GM19468 (cell line): Measurements from ENCODE around the gene TNRC6B.
"Not testable (repeated sequence)": the region's sequence is repeated elsewhere in the genome, so short reads cannot be mapped to it uniquely, and the experiment has no call there.

Source experiments
- ATAC-seq: cut with Tn5 transposase; IDR thresholded peaks from one replicate; pipeline ENCODE4 v1.9.1; 2021; ENCODE audit warnings: mild to moderate bottlenecking, moderate library complexity, moderate number of reproducible peaks; ENCODE audit not compliant: unreplicated experiment; ENCODE audit errors: extremely low read depth

Gene TNRC6B

DNA sequence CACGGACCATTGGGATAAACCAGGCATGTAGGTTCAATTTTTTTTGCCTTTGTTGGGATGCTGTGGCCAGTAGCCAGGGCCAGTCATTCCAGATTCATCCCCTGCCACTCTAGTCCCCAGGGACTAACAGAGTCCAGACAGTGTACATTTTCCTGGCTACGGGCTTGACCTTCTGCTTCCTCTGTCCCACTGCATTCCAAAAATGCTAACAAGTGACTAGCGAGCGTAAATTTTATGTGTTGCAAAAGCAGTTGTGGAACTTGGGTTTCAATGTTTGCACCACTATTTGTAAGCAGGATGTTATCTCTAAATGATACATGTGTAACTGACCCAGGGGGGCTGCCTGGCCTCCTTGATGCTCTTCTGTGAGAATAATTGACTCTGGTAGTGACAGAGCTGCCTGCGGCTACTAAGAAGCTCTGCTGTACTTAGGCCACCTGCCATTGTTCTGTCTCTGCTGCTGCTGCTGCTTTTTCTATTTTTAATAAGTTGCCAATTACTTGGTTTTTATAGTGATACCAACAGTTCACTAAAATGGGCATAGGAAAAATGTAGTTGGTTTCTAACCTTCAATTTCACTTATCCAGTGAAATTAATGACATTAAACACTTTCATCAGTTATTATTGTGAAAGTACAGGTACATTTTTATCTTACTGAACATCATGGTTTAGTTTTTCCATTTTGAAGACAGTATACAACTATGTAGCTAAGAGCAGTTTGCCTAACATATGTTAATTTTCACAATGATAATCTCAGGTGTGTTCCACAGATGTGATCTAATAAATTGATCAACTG, 26.8 kb downstream of the TNRC6B start:
- no peak for ATAC-seq

DNA sequence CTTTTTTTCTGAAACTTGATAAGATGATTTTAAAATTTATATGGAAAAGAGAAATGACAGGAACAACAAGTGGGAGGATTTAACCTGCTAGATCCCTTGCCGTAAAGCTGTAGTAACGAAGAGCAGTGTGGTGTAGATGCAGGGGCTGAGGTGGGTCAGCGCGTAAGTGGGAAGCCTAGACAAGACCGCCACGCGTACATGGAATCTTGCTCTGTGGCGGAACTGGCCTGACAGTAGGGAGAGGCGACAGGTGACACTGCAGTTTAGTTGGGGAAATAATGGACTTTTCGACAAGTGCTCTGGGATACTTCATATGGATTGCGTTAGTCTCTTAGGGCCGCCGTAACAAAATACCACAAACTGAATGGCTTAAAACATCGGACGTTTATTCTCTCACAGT, 28.8 kb downstream of the TNRC6B start:
- ATAC-seq: no peak

DNA sequence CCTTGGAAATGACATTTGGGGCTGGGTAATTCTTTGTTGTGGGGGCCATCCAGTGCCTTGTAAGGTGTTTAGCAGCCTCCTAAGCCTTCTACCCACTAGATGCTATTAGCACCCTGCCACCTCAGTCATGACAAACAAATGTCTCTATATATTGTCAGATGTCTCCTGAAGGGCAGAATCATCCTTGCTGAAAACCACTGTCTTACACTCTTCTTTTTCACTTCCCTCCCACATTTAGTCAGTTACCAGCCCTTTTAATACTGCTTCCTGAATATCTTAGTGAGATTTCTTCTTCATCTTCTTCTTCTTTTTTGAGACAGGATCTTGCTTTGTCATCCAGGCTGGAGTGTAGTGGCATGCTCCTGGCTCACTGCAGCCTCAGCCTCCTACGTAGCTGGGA, 33.1 kb downstream of the TNRC6B start:
- ATAC-seq: no peak

DNA sequence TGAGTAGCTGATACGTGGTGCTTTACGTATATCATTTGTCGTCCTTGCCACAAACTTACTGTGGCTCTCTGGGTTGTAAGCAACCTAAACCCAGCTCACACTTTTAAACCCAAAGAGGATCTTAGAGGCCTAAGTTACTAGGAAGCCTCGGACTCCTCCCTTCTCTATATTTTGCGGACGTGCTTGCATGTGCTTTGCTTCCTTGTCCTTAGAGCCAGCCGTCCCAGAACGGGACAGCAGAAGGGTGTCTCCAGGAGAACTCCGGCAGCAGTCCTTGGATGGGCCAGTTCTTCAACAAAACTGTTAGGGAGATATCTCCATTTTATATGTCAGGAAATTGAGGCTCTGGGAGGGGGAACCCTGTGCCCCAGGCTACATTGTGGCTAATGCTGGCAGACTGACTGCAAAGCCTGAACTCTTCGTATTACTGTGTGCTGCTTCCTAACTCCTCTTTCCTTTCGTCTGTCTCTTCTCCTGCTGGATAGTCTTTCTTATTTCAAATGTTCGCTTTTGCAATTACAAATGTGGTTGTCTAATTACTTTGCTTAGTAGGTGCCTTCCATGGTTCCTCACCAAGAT, 33.8 kb downstream of the TNRC6B start:
- no peak for ATAC-seq

DNA sequence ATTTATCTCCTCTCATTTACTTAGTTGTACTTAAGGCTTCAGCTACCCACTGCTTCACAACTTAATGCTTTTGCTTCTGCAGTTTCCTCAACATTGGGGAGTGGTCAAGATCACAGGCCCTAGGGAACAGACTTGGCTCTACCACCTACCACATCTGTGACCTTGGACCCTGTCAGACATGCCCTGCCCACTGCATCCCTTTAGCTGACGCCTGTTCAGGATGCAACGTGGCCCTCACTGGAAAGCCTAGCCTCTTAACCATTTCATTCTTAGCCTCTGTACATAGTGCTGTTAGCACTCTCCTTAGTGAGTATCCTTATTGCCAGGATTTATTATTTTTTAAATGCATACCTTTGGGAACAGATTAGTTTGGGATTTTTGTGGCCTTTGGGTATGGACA, 34.4 kb downstream of the TNRC6B start:
- no peak for ATAC-seq

DNA sequence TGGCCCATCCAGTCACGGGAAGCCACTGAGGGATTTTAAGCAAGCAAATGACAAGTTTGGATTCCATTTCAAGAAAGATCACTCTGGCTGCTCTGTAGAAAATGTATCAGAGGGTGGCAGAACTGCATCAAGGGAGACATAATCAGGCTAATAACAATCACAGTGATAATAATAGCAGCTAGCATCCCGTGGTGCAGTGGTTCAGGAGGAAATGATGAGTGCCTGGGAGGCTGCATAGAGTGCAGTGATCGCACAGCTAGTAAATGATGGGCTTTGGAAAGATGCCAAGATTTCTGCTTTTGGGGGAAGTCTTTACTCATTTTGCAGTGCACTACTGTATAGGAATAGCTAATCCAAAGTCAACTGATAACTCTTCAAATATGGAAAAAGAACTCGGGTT, 35.8 kb downstream of the TNRC6B start:
- no peak for ATAC-seq

DNA sequence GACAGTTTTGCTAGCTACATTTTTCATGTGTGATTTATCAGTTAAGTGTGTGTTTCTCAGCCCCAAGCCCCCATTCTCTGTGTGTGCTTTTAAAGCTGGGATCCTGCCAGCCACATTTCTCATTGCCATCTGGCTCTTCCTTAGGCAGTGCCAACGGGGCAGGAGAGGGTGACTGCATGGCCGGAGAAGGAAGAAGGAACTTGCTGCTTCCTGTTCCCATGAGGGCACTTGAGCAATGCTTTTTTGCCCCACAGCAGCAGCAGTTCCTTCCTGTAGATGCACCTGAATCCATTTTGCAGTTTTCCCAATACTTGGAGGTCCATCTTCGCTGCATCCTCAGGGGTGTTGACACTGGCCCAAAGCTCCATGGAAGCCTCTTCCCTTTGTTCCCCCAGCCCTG, 37.5 kb downstream of the TNRC6B start:
- ATAC-seq: no peak

DNA sequence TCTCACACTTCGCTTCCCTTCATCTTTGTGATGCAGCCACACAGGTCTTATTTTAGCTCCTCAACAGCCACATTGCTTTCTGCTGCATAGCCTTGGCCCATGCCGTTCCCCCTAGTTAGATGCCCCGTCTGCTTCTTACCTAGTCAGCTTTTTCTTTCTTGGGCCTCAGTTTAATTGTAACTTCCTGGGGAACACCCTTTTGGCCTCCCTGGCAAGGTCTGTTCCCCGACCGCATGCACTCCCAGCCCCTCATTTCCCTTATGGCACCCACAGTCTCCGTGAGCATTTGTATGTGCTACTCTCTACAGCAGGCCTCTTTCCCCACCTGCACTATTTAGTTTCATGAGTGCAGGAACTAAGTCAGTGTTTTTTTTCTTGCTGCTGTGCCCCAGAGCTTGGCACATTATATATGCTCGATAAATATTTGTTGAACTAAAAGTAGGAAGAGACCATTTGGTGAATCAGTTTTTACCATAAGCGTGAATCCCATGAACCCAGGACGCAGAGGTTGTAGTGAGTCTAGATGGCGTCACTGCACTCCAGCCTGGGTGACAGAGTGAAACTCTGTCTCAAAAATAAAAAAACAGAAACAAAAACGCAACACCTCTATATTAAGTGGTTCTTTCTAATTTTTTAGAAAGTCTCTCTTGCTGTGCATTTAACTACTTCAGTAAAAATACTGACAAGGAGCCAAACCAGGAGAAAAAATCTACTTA, 38.5 kb downstream of the TNRC6B start:
- ATAC-seq: no peak

DNA sequence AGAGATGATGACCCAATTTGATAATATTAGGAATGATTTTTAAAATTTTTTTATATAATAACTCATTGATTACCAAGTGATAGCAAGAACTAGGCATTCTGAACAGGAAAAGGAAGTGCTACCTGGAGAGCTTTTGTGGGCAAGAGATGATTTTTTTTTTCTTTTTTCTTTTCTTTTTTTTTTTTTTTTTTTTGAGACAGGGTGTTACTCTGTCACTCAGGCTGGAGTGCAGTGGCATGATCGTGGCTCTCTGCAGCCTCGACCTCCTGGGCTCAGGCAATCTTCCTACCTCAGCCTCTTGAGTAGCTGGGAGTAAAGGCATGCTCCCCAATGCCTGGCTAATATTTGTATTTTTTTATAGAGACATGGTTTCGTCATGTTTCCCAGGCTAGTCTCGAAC, 40.4 kb downstream of the TNRC6B start:
- ATAC-seq: no peak

DNA sequence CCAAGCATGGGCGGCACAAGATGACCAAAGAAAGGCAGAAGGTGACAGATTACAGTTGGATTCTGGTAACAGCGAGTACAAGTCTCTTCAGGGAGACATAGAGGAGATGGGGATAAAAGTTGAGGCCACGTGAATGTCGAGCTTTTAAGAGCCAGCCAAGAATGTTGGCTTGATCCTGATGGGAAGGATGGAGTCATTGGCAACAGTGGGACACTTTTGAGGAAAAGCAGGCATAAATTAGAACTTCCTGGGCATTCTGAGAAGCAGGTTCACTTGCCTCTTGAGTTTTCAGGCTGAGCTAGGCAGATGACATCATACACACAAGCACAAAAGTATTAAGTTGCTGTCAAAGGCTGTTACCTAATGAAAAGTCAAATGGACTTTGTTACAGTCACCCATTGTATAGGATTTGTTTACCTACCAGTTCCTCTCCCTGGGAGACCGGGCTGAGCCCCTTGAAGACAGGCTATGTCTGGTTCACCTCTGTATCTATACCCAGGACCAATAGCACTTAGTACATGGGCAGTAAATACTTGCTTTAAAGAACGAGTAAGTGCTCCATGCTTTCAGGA, 41.1 kb downstream of the TNRC6B start:
- no peak for ATAC-seq

DNA sequence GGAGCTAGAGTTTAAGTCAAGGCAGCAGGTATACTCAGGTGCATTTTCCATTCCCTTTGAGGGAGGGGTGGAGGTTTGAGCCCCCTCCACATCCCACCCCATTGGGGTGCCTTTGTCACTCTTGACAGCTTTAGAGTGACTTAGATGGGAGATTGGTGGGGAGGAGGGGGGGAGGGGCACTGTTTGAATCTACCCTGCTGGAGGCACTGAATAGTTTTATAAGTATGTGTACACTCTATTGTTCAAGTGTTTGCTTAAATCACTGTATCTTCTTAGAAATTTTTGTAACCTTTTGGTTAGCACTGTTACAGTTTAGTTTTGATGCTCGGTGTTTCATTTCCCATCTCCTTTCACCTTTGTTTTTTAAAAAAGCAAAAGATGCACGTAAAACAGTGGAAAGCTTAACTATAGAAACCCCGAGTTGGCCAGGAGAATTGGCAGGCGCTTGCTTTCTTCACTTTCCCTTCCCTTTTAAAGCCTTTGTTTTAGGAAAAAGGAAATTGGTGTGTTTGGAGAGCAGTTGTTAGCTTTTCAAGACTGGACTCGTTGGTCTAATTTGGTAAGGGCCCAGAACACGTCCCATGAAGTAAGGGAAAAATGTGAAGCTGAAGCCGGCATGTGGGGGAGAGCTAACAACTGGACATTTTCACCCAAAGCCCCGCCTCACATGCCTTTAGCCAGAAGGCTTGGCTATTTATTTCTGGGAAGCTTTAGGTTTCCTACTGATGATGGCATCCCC, 42.8 kb downstream of the TNRC6B start:
- no peak for ATAC-seq

DNA sequence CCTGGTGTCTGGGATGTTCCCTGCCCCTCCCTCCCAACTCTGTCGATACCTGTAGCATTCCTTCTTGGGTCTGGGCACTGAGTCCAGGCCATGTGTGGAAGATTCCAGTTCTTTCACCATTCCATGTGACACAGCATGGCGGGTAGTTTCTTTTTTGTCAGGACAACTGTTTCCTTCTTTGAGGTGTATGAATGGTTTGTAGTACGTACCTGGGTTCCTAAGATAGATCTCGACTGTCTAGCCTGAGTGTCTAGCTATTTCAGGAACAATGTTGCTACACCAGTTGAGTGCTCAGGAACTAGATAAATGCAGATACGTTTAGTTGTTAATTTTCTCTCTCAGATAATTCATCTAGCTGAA, 43.3 kb downstream of the TNRC6B start:
- no peak for ATAC-seq

DNA sequence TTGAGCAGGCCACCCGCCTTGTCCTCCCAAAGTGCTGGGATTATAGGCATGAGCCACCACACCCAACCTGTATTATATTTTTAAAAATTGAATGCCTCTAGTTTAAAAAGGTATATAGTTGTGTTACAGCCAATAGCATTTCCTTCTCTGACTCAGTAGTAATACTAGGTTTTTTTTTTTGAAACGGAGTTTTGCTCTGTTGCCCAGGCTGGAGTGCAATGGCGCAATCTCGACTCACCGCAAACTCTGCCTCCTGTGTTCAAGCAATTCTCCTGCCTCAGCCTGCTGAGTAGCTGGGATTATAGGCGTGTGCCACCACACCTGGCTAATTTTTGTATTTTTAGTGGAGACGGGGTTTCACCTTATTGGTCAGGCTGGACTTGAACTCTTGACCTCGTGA, 45.3 kb downstream of the TNRC6B start:
- not testable (repeated sequence) for ATAC-seq

DNA sequence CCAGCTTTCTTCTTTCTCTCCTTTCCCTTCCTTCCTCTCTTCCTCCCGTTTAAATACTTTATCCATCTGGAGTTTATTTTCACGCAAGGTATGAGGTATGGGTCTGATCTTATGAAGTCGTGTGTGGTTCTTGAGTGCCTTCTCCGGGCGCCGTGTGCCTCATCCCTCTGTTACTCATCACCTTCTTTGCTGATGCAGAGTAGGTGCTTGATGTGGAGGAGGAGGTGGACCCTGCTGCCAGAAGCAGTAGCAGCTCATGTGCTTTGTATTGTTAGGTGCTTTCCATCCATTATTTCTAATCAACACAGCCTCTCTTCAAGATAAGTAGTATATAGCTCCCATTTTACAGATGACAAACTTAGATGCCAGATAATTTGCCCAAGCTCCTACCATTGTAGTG, 47.0 kb downstream of the TNRC6B start:
- ATAC-seq: no peak

DNA sequence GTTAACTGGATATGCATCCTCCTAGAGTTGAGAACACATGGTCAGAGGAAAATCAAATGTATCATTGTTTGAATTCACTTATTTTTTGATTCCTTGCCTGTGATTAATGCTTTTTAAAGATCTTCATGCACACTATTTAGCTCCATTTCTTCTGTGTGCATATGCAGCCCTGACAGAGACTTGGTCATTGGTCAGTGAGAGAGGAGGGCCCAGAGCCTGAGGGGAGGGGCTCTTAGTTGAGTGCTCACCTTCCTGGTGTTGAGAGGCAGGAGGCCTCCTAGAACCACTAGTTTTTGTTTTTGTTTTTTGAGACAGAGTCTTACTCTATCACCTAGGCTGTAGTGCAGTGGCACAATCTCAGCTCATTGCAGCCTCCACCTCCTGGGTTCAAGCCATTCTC, 48.9 kb downstream of the TNRC6B start:
- ATAC-seq: no peak

DNA sequence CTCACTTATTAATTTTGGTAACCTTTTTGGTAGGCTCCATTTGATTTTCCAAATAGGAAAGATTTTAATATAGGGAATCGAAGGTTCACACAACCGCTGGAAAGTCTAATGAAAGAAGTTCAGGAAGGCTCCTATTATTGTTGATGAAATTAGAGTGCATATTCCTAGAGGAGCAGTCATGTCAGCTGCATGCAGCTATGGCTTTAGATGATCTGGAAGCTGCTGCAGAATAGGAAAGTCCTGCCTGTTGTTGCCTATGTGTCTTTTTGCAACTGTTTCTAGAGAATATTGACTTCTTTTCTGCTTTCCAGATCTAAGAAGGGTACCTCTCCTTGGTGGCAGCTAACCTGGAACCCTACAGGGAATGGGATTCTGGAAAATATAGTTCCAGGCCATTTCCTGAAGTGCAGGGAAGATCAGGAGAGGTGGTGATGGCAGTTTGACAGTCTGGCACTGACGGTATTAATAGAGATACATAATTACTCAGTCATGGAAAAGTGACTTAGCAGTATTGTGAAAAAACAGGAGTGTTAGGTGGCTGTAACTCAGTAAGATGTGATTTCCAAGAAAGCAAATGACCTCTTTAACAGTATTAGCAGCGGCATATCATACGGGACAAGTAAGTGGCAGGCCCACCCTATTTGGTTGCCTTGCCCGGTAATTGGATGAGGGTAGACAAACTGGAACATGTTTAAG, 54.0 kb downstream of the TNRC6B start:
- ATAC-seq: no peak

DNA sequence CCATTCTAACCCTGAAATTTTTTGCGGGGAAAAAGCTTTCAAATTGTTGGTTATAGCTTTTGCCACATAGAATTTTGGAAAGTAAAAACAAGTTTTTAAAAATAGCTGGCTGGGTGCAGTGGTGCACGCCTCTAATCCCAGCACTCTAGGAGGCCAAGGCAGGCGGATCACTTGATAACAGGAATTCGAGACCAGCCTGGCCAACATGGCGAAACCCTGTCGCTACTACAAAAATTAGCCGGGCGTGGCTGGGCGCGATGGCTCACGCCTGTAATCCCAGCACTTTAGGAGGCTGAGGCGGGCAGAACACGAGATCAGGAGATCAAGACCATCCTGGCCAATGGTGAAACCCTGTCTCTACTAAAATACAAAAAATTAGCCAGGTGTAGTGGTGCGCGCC, 54.9 kb downstream of the TNRC6B start:
- no peak for ATAC-seq

DNA sequence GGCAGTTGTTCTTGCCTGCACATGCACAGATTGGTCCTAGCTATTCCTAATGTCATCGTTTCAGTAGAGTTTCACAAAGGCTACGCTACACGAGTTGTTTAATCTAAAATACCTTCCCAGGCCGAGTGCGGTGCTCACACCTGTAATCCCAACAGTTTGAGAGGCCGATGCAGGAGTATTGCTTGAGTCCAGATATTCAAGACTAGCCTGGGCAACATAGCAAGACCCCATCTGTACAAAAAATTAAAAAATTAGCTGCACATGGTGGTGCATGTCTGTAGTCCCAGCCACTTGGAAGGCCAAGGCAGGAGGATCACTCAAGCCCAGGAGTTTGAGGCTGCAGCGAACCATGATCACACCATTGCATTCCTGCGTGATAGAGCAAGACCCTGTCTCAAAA, 56.2 kb downstream of the TNRC6B start:
- ATAC-seq: no peak

DNA sequence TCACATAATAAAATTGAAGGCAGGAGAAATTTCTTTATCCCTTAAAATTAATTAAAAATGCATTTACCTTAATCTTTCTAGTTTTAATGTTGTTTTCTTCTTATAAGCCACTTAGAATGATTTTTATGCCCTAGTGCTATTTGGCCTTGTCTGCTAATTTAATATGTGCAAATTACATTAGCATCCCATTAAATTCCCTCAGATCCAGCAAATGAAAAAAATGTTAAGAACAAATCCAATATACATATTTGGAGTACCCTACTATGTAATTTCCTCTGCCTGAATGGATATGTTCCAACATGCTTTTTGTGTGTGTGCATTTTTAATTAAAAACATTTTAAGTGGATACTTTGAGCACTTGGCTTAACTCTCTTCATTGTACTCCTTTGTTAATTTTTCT, 56.9 kb downstream of the TNRC6B start:
- ATAC-seq: no peak

DNA sequence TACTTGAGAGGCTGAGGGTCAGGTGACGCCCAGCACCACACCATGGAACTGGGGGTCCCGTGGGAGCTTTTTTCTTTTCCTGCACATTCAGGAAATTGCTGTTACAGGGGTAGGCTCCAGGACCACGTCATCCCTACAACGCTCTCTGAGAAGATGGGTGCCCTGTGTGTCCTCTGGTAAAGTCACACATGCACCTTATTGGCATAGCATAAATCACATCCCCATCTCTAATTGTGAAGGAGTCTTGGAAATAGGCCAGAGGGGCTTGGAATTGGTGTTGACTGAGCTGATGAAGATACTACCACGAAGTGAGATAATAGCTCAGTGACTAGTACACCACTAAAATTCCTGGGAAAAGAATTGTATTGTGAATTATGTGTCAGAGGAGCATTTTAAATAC, 57.6 kb downstream of the TNRC6B start:
- ATAC-seq: no peak
